ENCODE data around the gene ACTR3.

ACTR3 gene

DNA sequence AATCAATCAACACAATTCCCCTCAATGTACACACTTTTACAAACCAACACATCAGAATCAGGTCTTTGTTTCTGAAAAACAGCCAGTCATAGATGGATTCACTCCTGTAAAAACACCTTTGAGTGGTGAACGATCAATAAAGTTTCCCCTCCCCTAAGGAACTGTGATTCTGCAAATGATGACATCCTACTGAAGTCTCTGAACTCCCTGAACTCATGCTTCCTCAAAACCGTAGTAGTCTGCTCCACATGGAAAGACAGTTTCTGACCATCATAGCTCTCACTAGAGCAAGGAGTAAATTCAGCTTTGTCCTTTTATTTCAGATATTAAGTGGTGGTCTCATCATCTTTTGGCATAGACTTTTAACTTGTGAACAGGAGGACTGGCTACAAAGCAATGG lies 43.5 kb upstream of the ACTR3 start:
- no peaks in the 10 kb centered on the region for H3K36me3 ChIP-seq (ENCODE audit: control insufficient read depth, insufficient read depth, low read length)
- H3K4me3 ChIP-seq (replicated peaks; ENCODE audit: low read depth, low read length), result no peak overlapping the region
- TF ChIP-seq, protein P1, sequence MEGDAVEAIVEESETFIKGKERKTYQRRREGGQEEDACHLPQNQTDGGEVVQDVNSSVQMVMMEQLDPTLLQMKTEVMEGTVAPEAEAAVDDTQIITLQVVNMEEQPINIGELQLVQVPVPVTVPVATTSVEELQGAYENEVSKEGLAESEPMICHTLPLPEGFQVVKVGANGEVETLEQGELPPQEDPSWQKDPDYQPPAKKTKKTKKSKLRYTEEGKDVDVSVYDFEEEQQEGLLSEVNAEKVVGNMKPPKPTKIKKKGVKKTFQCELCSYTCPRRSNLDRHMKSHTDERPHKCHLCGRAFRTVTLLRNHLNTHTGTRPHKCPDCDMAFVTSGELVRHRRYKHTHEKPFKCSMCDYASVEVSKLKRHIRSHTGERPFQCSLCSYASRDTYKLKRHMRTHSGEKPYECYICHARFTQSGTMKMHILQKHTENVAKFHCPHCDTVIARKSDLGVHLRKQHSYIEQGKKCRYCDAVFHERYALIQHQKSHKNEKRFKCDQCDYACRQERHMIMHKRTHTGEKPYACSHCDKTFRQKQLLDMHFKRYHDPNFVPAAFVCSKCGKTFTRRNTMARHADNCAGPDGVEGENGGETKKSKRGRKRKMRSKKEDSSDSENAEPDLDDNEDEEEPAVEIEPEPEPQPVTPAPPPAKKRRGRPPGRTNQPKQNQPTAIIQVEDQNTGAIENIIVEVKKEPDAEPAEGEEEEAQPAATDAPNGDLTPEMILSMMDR (IDR thresholded peaks at IDR 0.05; ENCODE audit: insufficient read depth, low read length, poor library complexity, severe bottlenecking), result no peak
- no peak for DNase-seq (ENCODE audit: extremely low read depth, insufficient read length)
- H3K27me3 ChIP-seq (replicated peaks; ENCODE audit: control insufficient read depth, insufficient read depth, low read length), result no peaks in the 10 kb centered on the region

DNA sequence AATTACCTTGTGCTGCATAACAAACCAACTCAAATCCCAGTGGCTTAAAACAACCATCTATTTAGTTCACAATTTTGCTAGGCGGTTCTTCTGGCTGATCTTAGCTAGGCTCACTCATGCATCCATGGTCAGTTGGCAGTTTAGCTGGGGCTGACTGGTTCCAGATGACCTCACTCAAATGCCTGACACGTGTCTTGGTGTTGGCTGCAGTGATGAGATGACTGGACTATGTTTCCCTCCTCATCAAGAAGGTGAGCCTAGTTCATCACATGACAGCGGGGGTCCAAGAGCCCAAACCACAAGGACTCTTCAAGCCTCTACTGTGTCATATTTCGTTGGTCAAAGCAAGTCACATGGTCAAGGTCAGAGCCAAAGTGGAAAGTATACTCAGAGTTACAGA lies 42.7 kb upstream of the ACTR3 start:
- no peaks in the 10 kb centered on the region for H3K27me3 ChIP-seq (replicated peaks; ENCODE audit: control insufficient read depth, insufficient read depth, low read length)
- DNase-seq (ENCODE audit: extremely low read depth, insufficient read length), result no peak
- H3K36me3 ChIP-seq (ENCODE audit: control insufficient read depth, insufficient read depth, low read length), result no peaks in the 10 kb centered on the region
- TF ChIP-seq, protein P1 (IDR thresholded peaks at IDR 0.05; ENCODE audit: insufficient read depth, low read length, poor library complexity, severe bottlenecking), result no peak
- H3K4me3 ChIP-seq (replicated peaks; ENCODE audit: low read depth, low read length), result no peak overlapping the region

DNA sequence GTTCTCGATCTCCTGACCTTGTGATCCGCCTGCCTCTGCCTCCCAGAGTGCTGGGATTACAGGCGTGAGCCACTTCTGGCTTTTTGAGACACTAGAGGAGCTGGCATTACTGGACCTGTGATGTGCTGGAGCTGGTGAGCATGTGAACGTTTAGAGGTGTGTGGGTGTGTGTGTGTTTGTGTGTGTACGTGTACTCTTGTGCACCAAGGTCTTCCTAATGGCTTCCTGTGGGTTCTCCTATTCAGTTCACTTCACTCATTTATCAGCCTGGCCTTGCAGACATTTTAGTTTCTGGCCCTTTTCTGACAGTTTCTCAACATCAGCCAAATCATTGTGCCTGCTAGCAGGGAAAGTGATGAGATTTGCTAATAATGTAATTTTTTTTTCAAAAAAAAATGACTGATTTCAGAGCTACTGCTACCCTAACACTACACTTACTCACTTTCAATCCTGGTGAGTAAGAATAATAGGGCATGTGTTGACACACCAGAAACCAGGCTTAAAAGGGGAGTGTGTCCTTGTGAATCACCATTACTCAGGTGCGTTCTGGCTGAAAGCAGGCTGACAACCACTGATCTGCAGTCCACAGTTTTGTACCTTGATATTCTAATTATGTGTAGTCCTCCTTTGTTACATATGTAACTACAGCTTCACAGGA lies 41.0 kb upstream of the ACTR3 start:
- no peak for DNase-seq (ENCODE audit: extremely low read depth, insufficient read length)
- Histone ChIP-seq H3K36me3 (ENCODE audit: control insufficient read depth, insufficient read depth, low read length) (no peaks in the 10 kb centered on the region), H3K4me3 (replicated peaks; ENCODE audit: low read depth, low read length) (no peak overlapping the region), H3K27me3 (replicated peaks; ENCODE audit: control insufficient read depth, insufficient read depth, low read length) (no peaks in the 10 kb centered on the region)
- TF ChIP-seq, protein P1 (IDR thresholded peaks at IDR 0.05; ENCODE audit: insufficient read depth, low read length, poor library complexity, severe bottlenecking), result no peak

DNA sequence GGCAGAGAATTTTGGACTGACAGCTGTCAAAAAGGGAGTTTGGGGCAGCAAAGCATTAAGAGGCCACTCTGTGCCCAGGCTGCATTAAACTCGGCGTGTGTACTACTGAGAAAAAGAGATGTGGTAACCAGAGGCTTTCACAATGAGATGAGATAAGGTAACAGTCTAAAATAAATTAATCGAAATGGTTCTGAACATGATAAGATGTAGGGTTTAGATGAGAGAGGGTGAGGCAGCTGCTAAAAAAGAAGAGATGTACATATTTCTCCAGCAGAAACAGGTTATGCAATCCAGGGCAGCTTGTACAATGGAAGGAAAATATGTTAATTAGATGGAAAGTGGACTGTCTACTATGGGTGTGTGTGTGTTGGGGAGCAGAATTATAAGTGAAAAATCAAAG lies 39.2 kb upstream of the ACTR3 start:
- TF ChIP-seq, protein P1 (IDR thresholded peaks at IDR 0.05; ENCODE audit: insufficient read depth, low read length, poor library complexity, severe bottlenecking), result no peak
- Histone ChIP-seq H3K4me3 (replicated peaks; ENCODE audit: low read depth, low read length) (no peak overlapping the region), H3K27me3 (replicated peaks; ENCODE audit: control insufficient read depth, insufficient read depth, low read length) (no peaks in the 10 kb centered on the region), H3K36me3 (ENCODE audit: control insufficient read depth, insufficient read depth, low read length) (no peaks in the 10 kb centered on the region)
- DNase-seq (ENCODE audit: extremely low read depth, insufficient read length), result no peak

DNA sequence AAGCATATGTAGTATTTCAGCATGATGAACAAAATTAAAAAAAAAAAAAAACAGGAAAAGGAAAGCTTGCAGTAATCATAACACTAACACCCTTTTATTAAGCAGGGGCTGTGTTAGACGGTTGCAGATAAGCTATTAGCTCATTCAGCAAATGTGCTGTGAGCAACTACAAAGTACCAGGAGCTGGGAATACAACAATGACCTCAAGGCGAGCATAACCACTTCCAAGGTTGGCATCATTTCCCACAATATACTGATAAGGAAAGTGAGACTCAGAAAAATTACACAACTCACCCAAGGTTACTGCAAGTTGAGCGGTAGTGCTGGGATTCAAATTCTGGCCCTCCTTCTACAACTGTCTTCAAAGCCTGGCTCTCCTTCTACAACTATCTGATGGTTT lies 38.2 kb upstream of the ACTR3 start:
- Histone ChIP-seq H3K4me3 (replicated peaks; ENCODE audit: low read depth, low read length) (no peak overlapping the region), H3K36me3 (ENCODE audit: control insufficient read depth, insufficient read depth, low read length) (no peaks in the 10 kb centered on the region), H3K27me3 (replicated peaks; ENCODE audit: control insufficient read depth, insufficient read depth, low read length) (no peaks in the 10 kb centered on the region)
- TF ChIP-seq, protein P1 (IDR thresholded peaks at IDR 0.05; ENCODE audit: insufficient read depth, low read length, poor library complexity, severe bottlenecking), result no peak
- no peak for DNase-seq (ENCODE audit: extremely low read depth, insufficient read length)

DNA sequence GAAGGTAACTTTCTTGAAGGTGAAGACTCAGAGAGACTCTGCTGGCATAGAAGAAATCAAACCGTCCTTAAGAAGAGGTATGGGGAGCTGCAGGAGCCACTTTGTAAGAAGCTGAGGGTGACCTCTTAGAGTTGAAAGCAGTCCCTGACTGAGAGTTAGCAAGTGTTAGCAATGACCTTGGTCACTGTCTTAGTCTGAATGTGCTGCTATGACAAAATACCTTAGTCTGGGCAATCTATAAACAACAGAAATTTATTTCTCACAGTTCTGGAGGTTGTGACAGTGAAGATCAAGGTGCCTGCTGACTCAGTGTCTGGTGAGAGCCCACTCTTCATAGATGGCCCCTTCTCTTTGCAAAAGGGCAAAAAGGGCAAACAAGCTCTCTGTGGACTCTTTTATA lies 35.7 kb upstream of the ACTR3 start:
- Histone ChIP-seq H3K4me3 (replicated peaks; ENCODE audit: low read depth, low read length) (no peak overlapping the region), H3K36me3 (ENCODE audit: control insufficient read depth, insufficient read depth, low read length) (no peaks in the 10 kb centered on the region), H3K27me3 (replicated peaks; ENCODE audit: control insufficient read depth, insufficient read depth, low read length) (no peaks in the 10 kb centered on the region)
- TF ChIP-seq, protein P1 (IDR thresholded peaks at IDR 0.05; ENCODE audit: insufficient read depth, low read length, poor library complexity, severe bottlenecking), result no peak
- no peak for DNase-seq (ENCODE audit: extremely low read depth, insufficient read length)

Measured in GM06990 (cell line).